IPS DF 6.9 (cell line): ENCODE results near the gene ARVCF.
"Not testable (repeated sequence)": the region's sequence is repeated elsewhere in the genome, so short reads cannot be mapped to it uniquely, and the experiment has no call there.

Experiments
- DNase-seq: peaks from one replicate; pipeline ENCODE4 v3.0.0-alpha.2; 2013; ENCODE audit warnings: low read depth, low spot score
- H3K27ac ChIP-seq: one replicate; pipeline ENCODE4 v1.5.1; 2013; ENCODE audit warnings: low read length, control low read depth
- H3K27me3 ChIP-seq: 2 replicates; pipeline ENCODE4 v1.6.1; 2013; ENCODE audit warnings: mild to moderate bottlenecking, low read length; ENCODE audit not compliant: control insufficient read depth, insufficient read depth
- H3K36me3 ChIP-seq: 2 replicates; pipeline ENCODE4 v1.6.1; 2013; ENCODE audit warnings: low read length; ENCODE audit not compliant: control insufficient read depth, insufficient read depth
- H3K4me1 ChIP-seq: 2 replicates; pipeline ENCODE4 v1.6.1; 2013; ENCODE audit warnings: low read length; ENCODE audit not compliant: control insufficient read depth, insufficient read depth
- H3K4me3 ChIP-seq: 2 replicates; pipeline ENCODE4 v1.5.1; 2013; ENCODE audit warnings: mild to moderate bottlenecking, low read length
- H3K9me3 ChIP-seq: 2 replicates; pipeline ENCODE4 v1.6.1; 2013; ENCODE audit warnings: low read length, inconsistent platforms; ENCODE audit not compliant: control insufficient read depth, insufficient read depth
- WGBS: extraction: QIAGEN DNeasy Blood & Tissue Kit; methylation state at CpG from one replicate; pipeline ENCODE4 v1.1.7; 2013; ENCODE audit warnings: mixed read lengths, missing lambda C conversion rate; ENCODE audit not compliant: insufficient read length, insufficient coverage; 5-methylcytosine and 5-hydroxymethylcytosine counted together

The ARVCF gene

DNA sequence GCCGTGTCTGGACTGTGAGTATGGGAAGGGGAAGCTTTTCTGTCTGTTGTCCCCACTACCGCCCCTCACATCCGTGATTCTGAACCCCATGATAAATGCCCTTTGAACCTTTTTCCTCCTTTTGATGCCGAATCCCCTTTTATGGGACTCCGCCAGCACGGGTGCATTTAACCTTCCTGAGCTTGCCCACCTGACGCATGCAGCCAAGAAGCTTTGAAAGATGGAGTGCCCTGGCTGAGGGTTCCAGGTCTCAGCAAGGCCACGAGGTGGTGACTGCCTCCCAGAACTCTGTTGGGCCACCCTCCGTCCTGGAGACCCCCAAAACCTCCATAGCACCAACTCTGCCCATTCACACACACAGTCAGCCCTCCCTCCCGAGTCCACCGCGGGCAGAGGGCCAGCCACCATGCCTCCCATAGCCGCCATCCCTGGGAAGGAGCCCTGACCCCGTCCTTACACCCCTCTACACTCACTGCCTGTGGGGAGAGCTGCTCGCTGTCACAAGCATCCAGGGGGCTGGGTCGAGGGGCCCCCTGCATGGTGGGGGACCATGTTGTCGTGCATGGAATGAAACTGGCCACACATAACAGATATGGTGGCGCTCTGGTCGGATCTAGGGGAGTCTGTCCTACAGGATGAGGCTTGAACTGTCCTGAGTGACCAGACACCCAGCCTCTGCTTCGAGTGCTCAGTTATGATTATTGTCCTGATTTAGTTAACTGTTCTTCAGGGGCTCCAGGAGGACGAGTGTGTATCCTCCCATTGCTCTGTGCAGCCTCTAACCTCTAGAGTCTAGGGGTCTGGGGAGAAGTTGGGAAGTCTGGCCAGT, 75.9 kb downstream of the ARVCF start:
- Histone ChIP-seq H3K27me3 (no peaks in the 10 kb centered on the region), H3K4me1 (no peaks in the 10 kb centered on the region), H3K36me3 (no peaks in the 10 kb centered on the region), H3K9me3 (no peaks in the 10 kb centered on the region), H3K4me3 (no peak overlapping the region), H3K27ac (no peak overlapping the region)
- no CpG with 5 or more reads among the region's 21 CpGs for WGBS
- no peak for DNase-seq

DNA sequence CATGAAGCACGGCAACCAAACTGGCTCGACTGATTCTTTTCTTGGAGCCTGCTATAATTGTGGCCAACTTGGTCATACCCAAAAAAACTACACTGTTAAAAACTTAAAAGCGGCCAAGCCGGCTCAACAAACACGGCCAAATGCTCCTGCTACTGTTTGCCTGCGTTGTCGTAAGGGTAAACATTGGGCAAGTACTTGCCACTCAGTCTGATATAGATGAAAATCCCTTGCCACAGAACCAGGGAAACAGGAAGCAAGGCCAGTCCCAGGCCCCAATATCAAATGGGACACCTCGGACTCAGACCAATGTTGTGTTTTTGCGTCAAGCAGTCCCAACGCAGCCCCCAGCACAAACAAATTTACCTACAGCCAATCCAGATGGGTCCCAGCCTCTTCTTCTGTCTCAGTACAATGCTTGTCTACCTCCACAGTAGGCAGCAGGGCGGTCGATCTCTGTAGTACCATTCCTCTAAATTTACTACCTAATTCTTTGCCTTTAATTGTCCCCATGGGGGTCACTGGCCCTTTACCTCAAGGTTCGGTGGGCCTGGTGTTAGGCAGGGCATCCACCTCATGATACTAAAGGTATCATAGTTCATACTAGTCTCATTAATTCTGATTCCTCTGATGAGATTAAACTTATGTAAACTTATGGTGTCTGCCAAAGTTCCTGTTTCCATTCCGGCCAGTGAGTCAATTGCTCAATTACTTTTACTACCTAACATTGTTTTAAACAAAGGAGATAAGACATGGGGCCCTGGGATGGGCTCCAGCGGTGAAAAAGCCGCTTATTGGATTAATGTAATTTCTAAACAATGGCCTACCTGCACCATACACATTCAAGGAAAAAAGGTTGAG, 78.8 kb downstream of the ARVCF start:
- no peak for DNase-seq
- Histone ChIP-seq H3K27ac (no peak overlapping the region), H3K27me3 (no peaks in the 10 kb centered on the region), H3K36me3 (no peaks in the 10 kb centered on the region), H3K4me1 (no peaks in the 10 kb centered on the region), H3K4me3 (no peak overlapping the region), H3K9me3 (no peaks in the 10 kb centered on the region)
- no CpG with 5 or more reads among the region's 16 CpGs for WGBS

DNA sequence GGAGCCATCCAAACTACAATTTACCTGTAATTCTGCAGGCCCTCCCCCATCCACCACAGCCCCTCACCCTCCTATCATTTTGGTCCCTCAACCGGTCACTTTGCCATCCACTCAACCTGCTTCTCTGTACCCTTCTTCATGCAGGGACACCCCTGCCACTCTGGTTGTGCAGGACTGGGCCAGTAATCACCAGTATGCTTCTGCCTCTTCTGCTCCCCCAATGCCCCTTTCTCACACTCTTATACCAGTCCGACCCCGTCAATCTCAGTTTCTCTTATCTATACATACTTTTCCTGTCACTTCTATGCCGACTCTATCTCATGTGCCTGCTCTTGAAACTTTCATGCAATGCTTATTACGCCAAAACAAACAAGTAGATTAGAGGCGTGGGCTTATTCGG, 80.1 kb downstream of the ARVCF start:
- H3K9me3 ChIP-seq: no peaks in the 10 kb centered on the region
- DNase-seq: no peak
- no peak overlapping the region for H3K27ac ChIP-seq
- no peaks in the 10 kb centered on the region for H3K36me3 ChIP-seq
- WGBS: no CpG with 5 or more reads among the region's 7 CpGs
- H3K4me1 ChIP-seq: no peaks in the 10 kb centered on the region
- no peaks in the 10 kb centered on the region for H3K27me3 ChIP-seq
- H3K4me3 ChIP-seq: no peak overlapping the region

DNA sequence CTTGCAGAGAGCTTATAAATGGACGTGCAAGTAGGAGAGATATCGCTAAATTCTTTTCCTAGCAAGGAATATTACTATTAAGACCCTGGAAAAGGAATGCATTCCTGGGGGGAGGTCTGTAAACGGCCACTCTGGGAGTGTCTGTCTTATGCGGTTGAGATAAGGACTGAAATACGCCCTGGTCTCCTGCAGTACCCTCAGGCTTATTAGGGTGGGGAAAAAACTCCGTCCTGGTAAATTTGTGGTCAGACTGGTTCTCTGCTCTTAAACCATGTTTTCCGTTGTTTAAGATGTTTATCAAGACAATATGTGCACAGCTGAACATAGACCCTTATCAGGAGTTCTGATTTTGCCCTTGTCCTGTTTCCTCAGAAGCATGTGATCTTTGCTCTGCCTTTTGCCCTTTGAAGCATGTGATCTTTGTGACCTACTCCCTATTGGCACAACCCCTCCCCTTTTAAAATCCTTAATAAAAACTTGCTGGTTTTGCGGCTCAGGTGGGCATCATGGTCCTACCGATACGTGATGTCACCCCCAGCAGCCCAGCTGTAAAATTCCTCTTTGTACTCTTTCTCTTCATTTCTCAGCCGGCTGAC, 81.4 kb downstream of the ARVCF start:
- H3K9me3 ChIP-seq, H3K4me3 ChIP-seq, H3K27me3 ChIP-seq, DNase-seq, H3K36me3 ChIP-seq, H3K27ac ChIP-seq, H3K4me1 ChIP-seq: not testable (repeated sequence)
- no CpG with 5 or more reads among the region's 11 CpGs for WGBS

DNA sequence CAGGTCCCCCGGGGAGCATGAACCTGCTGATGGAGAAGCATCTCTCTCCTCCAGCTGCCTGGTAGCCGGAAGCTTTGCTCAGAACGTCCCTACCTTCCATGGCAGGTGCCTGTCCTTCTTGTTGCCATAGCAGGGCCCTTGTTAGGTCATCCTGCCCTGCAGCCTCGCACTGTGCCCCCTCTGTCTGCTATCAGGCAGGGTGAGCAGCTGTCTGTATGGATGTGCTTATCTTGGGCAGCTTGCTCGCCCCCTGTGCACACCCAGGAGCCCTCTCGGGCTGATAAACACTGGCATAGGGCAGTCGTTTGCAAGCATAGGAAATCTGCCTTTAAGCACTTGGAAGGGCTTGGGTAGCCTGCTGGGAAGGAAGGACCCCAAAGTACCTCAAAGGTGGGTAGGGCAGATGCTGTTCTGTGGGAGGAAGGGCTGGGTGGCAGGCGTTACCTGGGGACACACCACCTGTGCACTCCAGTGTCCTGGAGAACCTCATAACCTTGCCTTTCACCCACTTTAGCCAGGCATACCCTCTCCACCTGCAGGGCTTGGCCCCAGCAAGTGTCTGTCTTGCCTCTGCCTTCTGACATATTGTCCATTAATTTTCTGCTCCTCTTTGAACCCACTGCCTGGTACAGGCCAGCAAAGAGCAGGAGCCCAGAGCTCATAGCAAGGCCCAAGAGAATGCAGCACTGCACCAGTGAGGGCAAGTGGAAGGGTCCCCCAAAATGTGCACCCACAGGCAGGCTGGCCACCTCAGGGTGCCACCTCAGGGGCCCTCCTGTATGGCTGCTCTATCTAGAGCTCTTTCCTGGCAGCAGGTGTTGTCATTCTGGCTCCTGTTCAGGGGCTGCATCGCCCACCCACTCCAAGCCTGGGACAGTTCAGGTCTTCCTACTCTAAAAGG, 83.0 kb downstream of the ARVCF start:
- Histone ChIP-seq H3K36me3 (no peaks in the 10 kb centered on the region), H3K4me3 (no peak overlapping the region)
- no peak for DNase-seq

DNA sequence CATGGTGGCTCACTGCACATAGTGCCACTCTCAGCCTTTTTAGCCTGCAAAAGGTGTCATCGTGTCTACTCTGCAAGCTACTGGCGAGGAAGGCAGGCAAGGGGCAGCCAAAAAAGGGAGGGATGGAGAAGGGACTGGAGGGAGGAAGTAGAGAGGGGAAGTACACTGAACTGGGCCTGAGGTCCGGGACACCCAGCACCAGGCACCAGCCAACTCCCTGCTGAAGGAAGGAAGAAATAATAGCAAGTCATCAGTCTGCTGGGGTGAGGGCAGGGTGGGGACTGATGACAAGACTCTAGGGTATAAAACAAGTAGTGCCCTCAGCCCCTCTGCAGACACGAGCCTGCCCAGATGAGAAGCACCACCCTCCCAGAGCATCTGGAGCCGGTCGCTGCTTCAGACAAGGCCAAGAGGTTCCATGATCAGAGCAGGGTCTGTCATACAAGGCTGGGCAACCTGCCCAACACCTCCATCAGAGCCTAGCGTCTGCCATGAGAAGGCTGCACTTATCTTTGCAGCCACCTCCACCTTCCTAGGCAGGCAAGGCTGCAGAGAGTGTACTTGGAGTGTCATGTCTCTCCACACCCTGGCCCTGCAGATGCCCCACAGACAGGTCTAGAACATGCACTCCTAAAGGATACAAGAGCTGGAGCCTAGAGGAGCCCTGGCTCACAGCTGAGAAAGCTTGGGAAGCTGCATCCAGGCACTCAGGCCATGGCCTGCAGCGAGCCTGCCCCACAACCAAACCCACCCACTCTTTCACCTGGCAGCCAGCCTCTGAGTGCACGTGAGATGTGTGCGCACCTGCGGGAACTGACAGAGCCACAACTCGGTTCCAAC, 84.0 kb downstream of the ARVCF start:
- Histone ChIP-seq H3K36me3 (no peaks in the 10 kb centered on the region), H3K27me3 (no peaks in the 10 kb centered on the region), H3K27ac (no peak overlapping the region), H3K4me1 (no peaks in the 10 kb centered on the region), H3K4me3 (no peak overlapping the region), H3K9me3 (no peaks in the 10 kb centered on the region)
- no CpG with 5 or more reads among the region's 12 CpGs for WGBS
- no peak for DNase-seq

More for the DNA sequence above, 83.0 kb downstream of the ARVCF start:
- Histone ChIP-seq H3K27me3 (no peaks in the 10 kb centered on the region), H3K27ac (no peak overlapping the region), H3K9me3 (no peaks in the 10 kb centered on the region), H3K4me1 (no peaks in the 10 kb centered on the region)
- WGBS: no CpG with 5 or more reads among the region's 9 CpGs

DNA sequence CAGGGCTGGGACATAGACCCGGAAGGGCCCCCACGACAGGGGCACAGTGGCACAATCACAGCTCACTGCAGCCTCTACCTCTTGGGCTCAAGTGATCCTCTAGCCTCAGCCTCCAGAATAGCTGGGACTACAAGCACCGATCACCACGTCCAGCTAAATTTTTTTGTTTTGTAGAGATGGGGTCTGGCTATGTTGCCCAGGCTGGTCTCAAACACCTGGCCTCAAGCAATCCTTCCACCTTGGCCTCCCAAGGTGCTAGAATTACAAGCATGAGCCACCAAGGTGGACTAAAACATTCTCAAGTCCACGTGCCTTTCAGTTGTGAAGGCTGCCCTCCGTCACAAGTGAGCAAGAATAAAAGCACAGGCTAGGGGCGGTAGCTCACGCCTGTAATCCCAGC, 85.1 kb downstream of the ARVCF start:
- no peaks in the 10 kb centered on the region for H3K36me3 ChIP-seq
- no peak for DNase-seq
- no CpG with 5 or more reads among the region's 8 CpGs for WGBS

DNA sequence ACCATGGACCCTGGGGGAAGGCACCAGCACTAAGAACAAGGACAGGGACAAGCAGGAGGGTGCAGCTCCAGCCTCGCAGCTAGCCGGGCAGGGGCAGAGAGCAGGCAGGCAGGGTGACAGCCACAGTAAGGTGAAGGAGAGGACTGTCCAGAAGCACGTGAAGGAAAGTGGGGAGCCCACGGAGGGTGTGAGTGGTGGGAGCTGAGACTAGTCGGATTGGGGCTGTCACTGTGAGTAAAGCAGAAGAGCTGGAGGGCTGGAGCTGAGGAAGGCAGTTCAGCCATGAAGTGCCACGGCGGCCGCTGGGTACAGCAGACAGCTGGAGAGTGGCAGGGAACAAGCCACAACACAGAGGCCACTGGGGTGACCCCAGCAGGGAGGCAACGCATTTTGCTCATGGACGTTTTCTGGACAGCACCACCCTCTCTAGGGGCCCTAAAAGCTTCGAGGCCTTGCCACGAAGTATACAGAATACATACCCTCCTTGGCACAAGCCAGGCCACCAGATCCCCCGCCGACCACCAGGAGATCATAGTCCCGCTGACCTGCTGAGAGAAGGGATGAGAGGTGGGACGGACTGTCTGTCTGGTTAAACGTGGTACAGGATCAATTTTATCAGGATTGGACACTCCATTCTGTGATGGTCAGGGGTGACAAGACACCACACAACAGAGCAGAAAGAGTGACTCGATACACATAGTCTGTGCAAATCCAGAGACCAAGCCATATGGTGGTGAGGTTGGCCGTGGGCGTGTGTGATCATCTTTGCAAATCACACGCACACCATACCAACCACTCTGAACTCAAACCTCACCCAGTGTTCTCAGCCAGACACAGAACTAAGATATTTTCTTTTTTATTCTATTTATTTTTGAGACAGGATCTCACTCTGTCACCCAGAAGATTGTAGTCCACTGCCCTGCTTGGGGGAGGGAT, 85.8 kb downstream of the ARVCF start:
- no peaks in the 10 kb centered on the region for H3K36me3 ChIP-seq
- H3K9me3 ChIP-seq: no peaks in the 10 kb centered on the region
- no peak for DNase-seq
- no peaks in the 10 kb centered on the region for H3K27me3 ChIP-seq
- H3K4me3 ChIP-seq: no peak overlapping the region
- H3K4me1 ChIP-seq: no peaks in the 10 kb centered on the region
- no peak overlapping the region for H3K27ac ChIP-seq
- no CpG with 5 or more reads among the region's 21 CpGs for WGBS

More for the DNA sequence above, 85.1 kb downstream of the ARVCF start:
- Histone ChIP-seq H3K27me3 (no peaks in the 10 kb centered on the region), H3K4me3 (no peak overlapping the region), H3K27ac (no peak overlapping the region), H3K9me3 (no peaks in the 10 kb centered on the region), H3K4me1 (no peaks in the 10 kb centered on the region)
